UCSD-AML1 (cell line): ENCODE measurements around the gene NATD1.
"Not testable (repeated sequence)": the region's sequence is repeated elsewhere in the genome, so short reads cannot be mapped to it uniquely, and the experiment has no call there.

Source experiments
- DNase-seq: peaks from one replicate; lab custom pipeline; 2025; ENCODE audit not compliant: unreplicated experiment; lab: John Stamatoyannopoulos, UW

NATD1 gene

GRCh38 chr17:21194703-21195102 is 58.5 kb downstream of the NATD1 start:
- no peak for DNase-seq

GRCh38 chr17:21194226-21194625 is 59.0 kb downstream of the NATD1 start:
- no peak for DNase-seq

DNA sequence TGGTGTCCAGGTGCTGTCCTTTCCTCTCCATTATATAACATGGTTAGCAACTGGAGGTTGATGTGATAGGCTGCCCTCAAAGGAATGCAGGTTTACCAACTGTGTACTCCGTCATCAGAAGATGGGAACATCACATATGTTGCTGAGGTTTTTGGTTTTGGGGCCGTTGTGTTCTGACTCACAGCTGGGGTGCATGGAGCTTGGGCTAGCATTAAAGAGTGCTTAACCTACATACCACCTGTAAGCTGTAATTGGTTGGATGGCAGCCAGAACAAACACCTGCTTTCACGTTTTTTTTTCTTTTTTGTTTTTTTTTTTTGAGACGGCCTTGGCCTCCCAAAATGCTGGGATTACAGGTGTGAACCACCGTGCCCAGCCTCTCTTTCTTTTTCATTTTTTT is 60.2 kb downstream of the NATD1 start:
- no peak for DNase-seq

- not testable (repeated sequence) for DNase-seq
These were observed 60.8 kb downstream of the NATD1 start for GRCh38 chr17:21192414-21192813.

DNA sequence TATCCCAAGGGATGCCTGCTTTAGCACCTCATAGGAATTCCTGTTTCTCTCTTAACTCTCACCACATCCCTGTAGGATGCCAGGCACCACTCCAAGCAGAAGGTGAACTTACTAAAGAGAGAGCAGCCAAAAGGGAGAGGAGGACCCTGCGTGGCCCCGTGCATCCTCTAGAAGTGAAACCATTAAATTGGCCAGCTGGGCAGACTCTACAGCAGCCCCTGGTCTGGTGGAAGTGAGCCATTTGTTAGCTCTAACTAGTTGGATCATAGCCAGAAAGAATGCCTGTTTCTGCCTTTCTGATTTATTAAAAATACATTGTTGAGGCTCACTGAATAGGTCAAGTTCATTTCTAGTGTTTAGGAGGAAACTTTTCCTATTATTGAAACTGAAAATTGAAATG is 61.5 kb downstream of the NATD1 start:
- no peak for DNase-seq

GRCh38 chr17:21190078-21190477 is 63.1 kb downstream of the NATD1 start:
- no peak for DNase-seq

GRCh38 chr17:21189361-21189760 is 63.8 kb downstream of the NATD1 start:
- no peak for DNase-seq
